NB4 (cell line): ENCODE data around the gene LYRM4.

ENCODE experiments used
- CTCF ChIP-seq: IDR thresholded peaks from one replicate; pipeline ENCODE4 v1.5.1; 2012; ENCODE audit warnings: low read depth, low read length
- MAX ChIP-seq: IDR thresholded peaks from 2 replicates; pipeline ENCODE4 v1.6.1; 2011; ENCODE audit warnings: low read depth, low read length
- POLR2A ChIP-seq: IDR thresholded peaks from 2 replicates; pipeline ENCODE4 v1.6.1; 2011; ENCODE audit warnings: mild to moderate bottlenecking; ENCODE audit not compliant: insufficient read length; ENCODE audit errors: extremely low read depth

GRCh38 chr6:5199702-5200101 is 61.0 kb downstream of the LYRM4 start:
- TF ChIP-seq MAX (no peak), CTCF (no peak), POLR2A (no peak)
